GM12878 (cell line): ENCODE measurements around the gene FASN. TPM values are rescaled to one million over a fixed set of nuclear protein-coding genes. Genes with fewer than 3 reads are reported as not detected.

ENCODE experiments used
- CBX5 ChIP-seq: sonication (generic); IDR thresholded peaks from 2 replicates; pipeline ENCODE4 v1.6.1; 2016; ENCODE audit warnings: low read depth, moderate library complexity, mild to moderate bottlenecking, inconsistent platforms
- CEBPB ChIP-seq, 2 experiments: fragments of 150-350 bp in 1 of 2; IDR thresholded peaks; 2 replicates each; pipeline ENCODE4 v1.6.1; 2012 to 2014; ENCODE audit warnings: low read depth in 2 of 2, low read length in 2 of 2, borderline replicate concordance in 1 of 2, inconsistent platforms in 1 of 2
- CHD2 ChIP-seq: IDR thresholded peaks from 2 replicates; pipeline ENCODE4 v1.6.1; 2011; ENCODE audit warnings: low read depth, low read length, improper control_type of control experiment, borderline replicate concordance
- E2F4 ChIP-seq: IDR thresholded peaks from 2 replicates; pipeline ENCODE4 v1.6.1; 2012; ENCODE audit warnings: low read depth, low read length, improper control_type of control experiment
- FOXK2 ChIP-seq: fragments of 450-650 bp; IDR thresholded peaks from 2 replicates; pipeline ENCODE4 v1.6.1; 2017; ENCODE audit warnings: mild to moderate bottlenecking, moderate library complexity
- GABPA ChIP-seq: IDR thresholded peaks from 2 replicates; pipeline ENCODE4 v1.6.1; 2014; ENCODE audit warnings: antibody characterized with exemption, low read depth, mild to moderate bottlenecking, inconsistent platforms
- HDAC2 ChIP-seq: fragments of 200-600 bp; sonication (generic); IDR thresholded peaks from 2 replicates; pipeline ENCODE4 v1.6.1; 2017
- JUND ChIP-seq: IDR thresholded peaks from 2 replicates; pipeline ENCODE4 v1.6.1; 2012; ENCODE audit warnings: low read depth, mild to moderate bottlenecking, low read length, improper control_type of control experiment, moderate library complexity
- MYC ChIP-seq: IDR thresholded peaks from 2 replicates; pipeline ENCODE4 v1.6.1; 2011; ENCODE audit warnings: mild to moderate bottlenecking, low read length, moderate library complexity, inconsistent platforms; ENCODE audit not compliant: insufficient read depth, insufficient replicate concordance, insufficient read length, severe bottlenecking
- NKRF ChIP-seq: fragments of 450-650 bp; conservative IDR thresholded peaks from 2 replicates; pipeline ENCODE4 v1.6.1; 2017; ENCODE audit warnings: mild to moderate bottlenecking, moderate library complexity
- RBBP5 ChIP-seq: fragments of 200-600 bp; sonication (generic); conservative IDR thresholded peaks from 2 replicates; pipeline ENCODE4 v1.6.1; 2016
- REST ChIP-seq: IDR thresholded peaks from 2 replicates; pipeline ENCODE4 v1.6.1; 2012; ENCODE audit warnings: mild to moderate bottlenecking, low read depth, low read length
- RFX5 ChIP-seq: IDR thresholded peaks from 2 replicates; pipeline ENCODE4 v1.6.1; 2011; ENCODE audit warnings: low read depth, low read length, improper control_type of control experiment
- SIX5 ChIP-seq: IDR thresholded peaks from 2 replicates; pipeline ENCODE4 v1.6.1; 2011; ENCODE audit warnings: mild to moderate bottlenecking, low read depth, low read length, moderate library complexity; ENCODE audit not compliant: severe bottlenecking
- SP1 ChIP-seq: IDR thresholded peaks from one replicate; pipeline ENCODE4 v1.6.1; 2011; ENCODE audit warnings: low read depth, low read length
- SREBF1 ChIP-seq: IDR thresholded peaks from 2 replicates; pipeline ENCODE4 v1.6.1; 2012; ENCODE audit warnings: mild to moderate bottlenecking, low read length
- STAT3 ChIP-seq: IDR thresholded peaks from 2 replicates; pipeline ENCODE4 v1.6.1; 2011; ENCODE audit warnings: low read depth, low read length, improper control_type of control experiment
- TCF12 ChIP-seq: IDR thresholded peaks from 2 replicates; pipeline ENCODE4 v1.6.1; 2011; ENCODE audit warnings: low read depth, mild to moderate bottlenecking, low read length
- polyA plus RNA-seq, 11 experiments: library from polyadenylated mRNA; depleted of rRNA in 4 of 11; unstranded in 6 of 11; stranded (reverse) in 5 of 11; fragments of >200 nt; fragmentation: Nextera tagmentation in 4 of 11; fragmentation: Illumina TruSeq in 1 of 11; extraction: Ambion mirVana in 4 of 11; extraction: Trizol in 1 of 11; gene quantifications; 1 replicate in 1 of 11; 2 replicates in 10 of 11; pipeline versions ENCODE4 v1.2.1 to v1.2.3, GENCODE V29; 2011 to 2016; ENCODE audit warnings: inconsistent platforms in 2 of 11, missing spikeins in 2 of 11, low read depth in 1 of 11
- total RNA-seq, 4 experiments: library from RNA; depleted of rRNA in 3 of 4; stranded (reverse); fragments of >200 nt in 3 of 4; fragmentation: Illumina TruSeq in 1 of 4; extraction: Trizol in 1 of 4; gene quantifications; 2 replicates each; pipeline versions ENCODE4 v1.2.1 to v1.2.3, GENCODE V29; 2013 to 2021
- TF ChIP-seq, protein P1 (sequence below): fragments of 450-650 bp; formaldehyde crosslinking; IDR thresholded peaks from 2 replicates; pipeline ENCODE4 v1.5.0; 2022; ENCODE audit warnings: mild to moderate bottlenecking, missing genetic modification characterization
- TF ChIP-seq, protein P2 (sequence below): IDR thresholded peaks from 2 replicates; pipeline ENCODE4 v1.6.1; 2011; ENCODE audit warnings: low read depth, mild to moderate bottlenecking, low read length, moderate library complexity, borderline replicate concordance; ENCODE audit errors: extremely low read depth

FASN gene
- total and polyA plus RNA-seq, 10 of the 15 experiments (the other 5 are each of a cell fraction or from before 2014, with no cell fraction given): 0.19 to 333 (median 30.4) TPM

DNA sequence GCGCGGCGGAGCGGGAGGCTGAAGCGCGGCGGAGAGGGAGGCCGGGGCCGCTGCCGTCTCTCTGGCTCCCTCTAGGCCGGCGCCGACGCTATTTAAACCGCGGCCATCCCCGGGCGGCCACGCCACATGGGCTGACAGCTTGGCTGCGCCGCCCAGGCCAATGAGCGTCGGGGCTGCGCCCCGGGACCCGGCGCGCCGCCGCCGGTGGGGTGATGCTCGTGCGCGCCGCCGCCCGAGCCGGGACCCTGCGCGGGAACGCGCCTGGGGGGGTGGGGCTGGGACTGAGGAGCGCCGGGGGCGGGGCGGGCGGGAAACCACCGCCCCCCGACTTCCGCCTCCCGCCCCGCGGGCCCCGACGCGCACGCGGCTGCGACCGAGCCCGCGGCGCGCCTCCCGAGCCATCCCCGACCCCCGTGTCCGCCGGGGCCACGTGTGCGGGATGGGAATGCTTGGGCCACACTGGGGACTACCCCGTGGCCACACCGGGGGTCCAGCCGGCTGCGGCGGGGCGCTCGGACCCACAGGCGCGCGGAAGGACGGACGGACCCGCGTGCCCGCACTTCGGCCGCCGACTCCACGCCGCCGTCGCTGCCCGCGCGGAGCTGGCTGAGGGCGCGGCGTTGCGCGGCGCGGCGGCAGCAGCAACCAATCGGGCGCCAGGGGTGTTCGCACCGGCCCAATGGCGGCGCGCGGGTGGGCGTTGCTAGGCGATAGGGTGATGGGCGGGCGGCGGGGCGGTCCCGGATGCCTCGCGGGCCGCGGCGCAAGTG lies at the start of gene FASN (continued):
- no peak for TF ChIP-seq REST
- TF ChIP-seq STAT3: no peak
- TF ChIP-seq CBX5: no peak
- peak; percentile 73 for TF ChIP-seq SREBF1
- no peak for TF ChIP-seq HDAC2
- TF ChIP-seq CEBPB (IDR thresholded peaks at IDR 0.05; ENCODE audit: borderline replicate concordance in 1 of 2, low read depth in 2 of 2, low read length in 2 of 2): no peak
- TF ChIP-seq NKRF: peak; percentile 81
- TF ChIP-seq SP1: peak; percentile 91
- TF ChIP-seq E2F4: no peak
- peak; percentile 90 for TF ChIP-seq RFX5
- no peak for TF ChIP-seq SIX5
- no peak for TF ChIP-seq RBBP5
- peak; percentile 49 for TF ChIP-seq MYC
- peak; percentile 58; the same call in 1 of the 2 replicates for TF ChIP-seq TCF12
- TF ChIP-seq JUND: no peak
- TF ChIP-seq GABPA: no peak
- peak; percentile 72; the same call in 1 of the 2 replicates for TF ChIP-seq CHD2
- TF ChIP-seq, protein P1, sequence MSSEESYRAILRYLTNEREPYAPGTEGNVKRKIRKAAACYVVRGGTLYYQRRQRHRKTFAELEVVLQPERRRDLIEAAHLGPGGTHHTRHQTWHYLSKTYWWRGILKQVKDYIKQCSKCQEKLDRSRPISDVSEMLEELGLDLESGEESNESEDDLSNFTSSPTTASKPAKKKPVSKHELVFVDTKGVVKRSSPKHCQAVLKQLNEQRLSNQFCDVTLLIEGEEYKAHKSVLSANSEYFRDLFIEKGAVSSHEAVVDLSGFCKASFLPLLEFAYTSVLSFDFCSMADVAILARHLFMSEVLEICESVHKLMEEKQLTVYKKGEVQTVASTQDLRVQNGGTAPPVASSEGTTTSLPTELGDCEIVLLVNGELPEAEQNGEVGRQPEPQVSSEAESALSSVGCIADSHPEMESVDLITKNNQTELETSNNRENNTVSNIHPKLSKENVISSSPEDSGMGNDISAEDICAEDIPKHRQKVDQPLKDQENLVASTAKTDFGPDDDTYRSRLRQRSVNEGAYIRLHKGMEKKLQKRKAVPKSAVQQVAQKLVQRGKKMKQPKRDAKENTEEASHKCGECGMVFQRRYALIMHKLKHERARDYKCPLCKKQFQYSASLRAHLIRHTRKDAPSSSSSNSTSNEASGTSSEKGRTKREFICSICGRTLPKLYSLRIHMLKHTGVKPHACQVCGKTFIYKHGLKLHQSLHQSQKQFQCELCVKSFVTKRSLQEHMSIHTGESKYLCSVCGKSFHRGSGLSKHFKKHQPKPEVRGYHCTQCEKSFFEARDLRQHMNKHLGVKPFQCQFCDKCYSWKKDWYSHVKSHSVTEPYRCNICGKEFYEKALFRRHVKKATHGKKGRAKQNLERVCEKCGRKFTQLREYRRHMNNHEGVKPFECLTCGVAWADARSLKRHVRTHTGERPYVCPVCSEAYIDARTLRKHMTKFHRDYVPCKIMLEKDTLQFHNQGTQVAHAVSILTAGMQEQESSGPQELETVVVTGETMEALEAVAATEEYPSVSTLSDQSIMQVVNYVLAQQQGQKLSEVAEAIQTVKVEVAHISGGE (CRISPR knock-in tag): no peak
- no peak for TF ChIP-seq FOXK2
- TF ChIP-seq, protein P2, sequence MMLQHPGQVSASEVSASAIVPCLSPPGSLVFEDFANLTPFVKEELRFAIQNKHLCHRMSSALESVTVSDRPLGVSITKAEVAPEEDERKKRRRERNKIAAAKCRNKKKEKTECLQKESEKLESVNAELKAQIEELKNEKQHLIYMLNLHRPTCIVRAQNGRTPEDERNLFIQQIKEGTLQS: no peak
